NCI-H2029 (cell line): ENCODE results near the gene TBK1.

ENCODE experiments used
- DNase-seq: peaks from one replicate; lab custom pipeline; 2025; lab: John Stamatoyannopoulos, UW

The TBK1 gene

GRCh38 chr12:64452559-64453329, 824 bp downstream of the TBK1 start:
- DNase-seq = peak; percentile 23

GRCh38 chr12:64455506-64455905, 3.6 kb downstream of the TBK1 start:
- DNase-seq = no peak

- no peak for DNase-seq
Observed at GRCh38 chr12:64456119-64456518, 4.2 kb downstream of the TBK1 start.

- no peak for DNase-seq
Observed at GRCh38 chr12:64457032-64457431, 5.1 kb downstream of the TBK1 start.

GRCh38 chr12:64457466-64457865, 5.5 kb downstream of the TBK1 start:
- DNase-seq = no peak

- DNase-seq = no peak
Observed at GRCh38 chr12:64457923-64458322, 6.0 kb downstream of the TBK1 start.

GRCh38 chr12:64459394-64459891, 7.5 kb downstream of the TBK1 start:
- peak; percentile 4 for DNase-seq

- DNase-seq = no peak
Observed at GRCh38 chr12:64461634-64462414, 9.9 kb downstream of the TBK1 start.

- no peak for DNase-seq
Observed at GRCh38 chr12:64466178-64466577, 14.3 kb downstream of the TBK1 start.

GRCh38 chr12:64468966-64469365, 17.0 kb downstream of the TBK1 start:
- DNase-seq = no peak

GRCh38 chr12:64469455-64470142, 17.7 kb downstream of the TBK1 start:
- DNase-seq = no peak

GRCh38 chr12:64470495-64470894, 18.6 kb downstream of the TBK1 start:
- DNase-seq = no peak

GRCh38 chr12:64473176-64473575, 21.3 kb downstream of the TBK1 start:
- no peak for DNase-seq

- DNase-seq = no peak
Observed at GRCh38 chr12:64475518-64475917, 23.6 kb downstream of the TBK1 start.

- DNase-seq = no peak
Observed at GRCh38 chr12:64476844-64477243, 24.9 kb downstream of the TBK1 start.

- DNase-seq = no peak
Observed at GRCh38 chr12:64478661-64479060, 26.7 kb downstream of the TBK1 start.

- no peak for DNase-seq
Observed at GRCh38 chr12:64480148-64480547, 28.2 kb downstream of the TBK1 start.

- no peak for DNase-seq
Observed at GRCh38 chr12:64486657-64487056, 34.7 kb downstream of the TBK1 start.

- DNase-seq = no peak
Observed at GRCh38 chr12:64491718-64492117, 39.8 kb downstream of the TBK1 start.

GRCh38 chr12:64493513-64493912, 41.6 kb downstream of the TBK1 start:
- DNase-seq = no peak

GRCh38 chr12:64494998-64495729, 43.2 kb downstream of the TBK1 start:
- no peak for DNase-seq

- no peak for DNase-seq
Observed at GRCh38 chr12:64496839-64497400, 45.0 kb downstream of the TBK1 start.
